LNCAP (cell line): ENCODE results near the gene SDHAF1.

ENCODE experiments used
- TF ChIP-seq, protein P1 (sequence below): fragments of 450-650 bp; IDR thresholded peaks from 2 replicates; pipeline ENCODE4 v1.5.1; 2017; ENCODE audit warnings: mild to moderate bottlenecking

The SDHAF1 gene

DNA sequence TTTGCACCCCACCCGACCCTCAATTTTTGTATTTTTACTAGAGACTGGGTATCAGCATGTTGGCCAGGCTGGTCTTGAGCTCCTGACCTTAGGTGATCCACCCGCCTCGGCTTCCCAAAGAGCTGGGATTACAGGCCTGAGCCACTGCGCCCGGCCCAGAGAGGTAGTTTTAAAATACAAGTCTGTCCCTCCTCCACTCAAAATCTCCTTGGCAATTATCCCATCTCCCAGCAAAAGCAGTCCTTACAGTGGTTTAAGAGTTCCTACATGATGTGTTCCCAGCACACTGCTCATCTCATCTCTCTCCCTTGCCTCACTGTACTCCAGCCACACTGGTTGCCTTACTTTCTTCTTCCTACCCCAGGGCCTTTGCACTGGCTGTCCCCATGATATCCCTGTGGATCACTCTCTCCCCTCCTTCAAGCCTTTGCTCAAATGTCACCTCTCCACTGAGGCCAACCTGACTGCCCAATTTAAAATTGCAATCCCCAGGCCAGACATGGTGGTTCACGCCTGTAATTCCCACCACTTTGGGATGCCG, 34.5 kb upstream of the SDHAF1 start:
- TF ChIP-seq, protein P1, sequence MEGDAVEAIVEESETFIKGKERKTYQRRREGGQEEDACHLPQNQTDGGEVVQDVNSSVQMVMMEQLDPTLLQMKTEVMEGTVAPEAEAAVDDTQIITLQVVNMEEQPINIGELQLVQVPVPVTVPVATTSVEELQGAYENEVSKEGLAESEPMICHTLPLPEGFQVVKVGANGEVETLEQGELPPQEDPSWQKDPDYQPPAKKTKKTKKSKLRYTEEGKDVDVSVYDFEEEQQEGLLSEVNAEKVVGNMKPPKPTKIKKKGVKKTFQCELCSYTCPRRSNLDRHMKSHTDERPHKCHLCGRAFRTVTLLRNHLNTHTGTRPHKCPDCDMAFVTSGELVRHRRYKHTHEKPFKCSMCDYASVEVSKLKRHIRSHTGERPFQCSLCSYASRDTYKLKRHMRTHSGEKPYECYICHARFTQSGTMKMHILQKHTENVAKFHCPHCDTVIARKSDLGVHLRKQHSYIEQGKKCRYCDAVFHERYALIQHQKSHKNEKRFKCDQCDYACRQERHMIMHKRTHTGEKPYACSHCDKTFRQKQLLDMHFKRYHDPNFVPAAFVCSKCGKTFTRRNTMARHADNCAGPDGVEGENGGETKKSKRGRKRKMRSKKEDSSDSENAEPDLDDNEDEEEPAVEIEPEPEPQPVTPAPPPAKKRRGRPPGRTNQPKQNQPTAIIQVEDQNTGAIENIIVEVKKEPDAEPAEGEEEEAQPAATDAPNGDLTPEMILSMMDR, result no peak

DNA sequence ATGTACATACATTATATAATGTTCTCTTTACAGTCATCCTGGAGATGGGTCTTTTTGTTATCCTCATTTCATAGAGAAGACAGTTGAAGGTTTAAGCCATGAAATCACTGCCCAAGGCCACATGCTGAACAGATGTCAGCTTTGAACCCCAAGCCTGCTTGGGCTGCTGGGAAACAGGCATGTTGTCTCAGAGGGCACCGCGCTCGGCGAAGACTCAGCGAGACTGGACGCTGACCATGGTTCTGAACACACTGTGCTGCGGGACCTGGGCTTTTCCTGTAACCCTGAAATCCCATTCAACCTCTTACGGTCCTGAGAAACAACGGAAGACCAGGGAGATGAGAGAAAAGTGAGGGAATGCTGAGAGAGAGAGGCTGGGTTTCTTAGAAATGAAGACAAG, 31.5 kb upstream of the SDHAF1 start:
- TF ChIP-seq, protein P1, result no peak

DNA sequence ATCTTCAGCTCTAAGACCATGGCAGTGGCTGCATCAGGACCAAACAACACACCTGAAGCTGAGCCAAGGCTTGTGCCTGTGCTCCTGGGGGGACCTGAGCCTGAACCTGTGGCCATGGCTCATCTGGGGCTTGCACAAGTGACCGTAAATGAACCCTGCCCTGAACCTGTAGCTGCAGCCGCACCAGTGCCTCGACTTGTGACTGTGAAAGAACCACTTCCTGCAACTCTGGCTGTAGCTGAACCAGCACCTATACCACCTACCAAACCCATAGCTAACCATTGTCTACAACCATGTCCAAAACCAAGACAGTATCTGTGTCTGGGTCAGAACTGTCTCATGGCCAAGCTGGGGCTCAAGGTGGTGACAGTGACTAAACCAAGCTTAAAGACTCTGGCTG, 28.2 kb upstream of the SDHAF1 start:
- TF ChIP-seq, protein P1, result no peak

DNA sequence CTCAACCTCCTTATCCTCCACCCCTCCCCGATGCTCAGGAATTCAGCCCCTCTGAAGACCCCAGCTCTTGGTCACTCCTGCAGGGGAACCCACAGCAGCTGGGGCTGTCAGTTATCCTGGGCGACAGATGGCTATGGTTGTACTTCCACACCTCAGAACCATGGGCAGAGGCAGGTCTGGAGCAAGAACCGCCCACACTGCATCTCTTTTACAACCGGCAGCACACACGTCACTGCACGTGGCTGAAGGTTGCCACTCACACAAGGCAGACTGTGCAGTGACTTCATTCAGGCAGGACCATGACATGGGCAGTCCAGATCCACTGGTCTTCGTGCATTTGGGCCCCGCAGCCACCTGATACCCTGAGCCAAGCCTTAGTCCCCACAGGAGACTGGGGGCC, 21.5 kb upstream of the SDHAF1 start:
- TF ChIP-seq, protein P1, result no peak

DNA sequence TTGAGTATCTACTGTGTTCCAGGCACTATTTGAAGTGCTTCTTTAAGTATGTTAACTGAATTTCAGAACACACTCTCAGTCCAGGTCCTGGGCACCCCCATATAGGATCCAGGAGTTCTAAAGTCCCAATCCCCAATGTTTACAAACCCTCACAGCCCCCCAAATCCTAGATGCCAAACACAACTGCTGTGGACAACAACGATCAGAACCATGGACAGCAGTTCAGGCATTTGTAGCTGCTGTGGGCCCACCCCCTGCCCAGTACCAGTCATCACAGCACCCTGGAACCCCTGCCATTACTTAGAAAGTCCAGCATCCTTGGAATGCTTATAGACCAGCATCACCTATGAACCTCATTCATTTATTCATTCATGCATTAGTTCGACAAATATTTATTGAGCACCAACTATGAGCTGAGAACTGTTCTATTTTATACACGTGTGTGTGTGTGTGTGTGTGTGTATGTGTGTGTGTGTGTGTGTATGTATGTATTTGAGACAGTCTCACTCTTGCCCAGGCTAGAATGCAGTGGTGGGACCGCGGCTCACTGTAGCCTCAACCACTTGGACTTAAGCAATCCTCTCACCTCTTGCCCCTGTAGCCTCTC, 19.3 kb upstream of the SDHAF1 start:
- TF ChIP-seq, protein P1, result no peak

DNA sequence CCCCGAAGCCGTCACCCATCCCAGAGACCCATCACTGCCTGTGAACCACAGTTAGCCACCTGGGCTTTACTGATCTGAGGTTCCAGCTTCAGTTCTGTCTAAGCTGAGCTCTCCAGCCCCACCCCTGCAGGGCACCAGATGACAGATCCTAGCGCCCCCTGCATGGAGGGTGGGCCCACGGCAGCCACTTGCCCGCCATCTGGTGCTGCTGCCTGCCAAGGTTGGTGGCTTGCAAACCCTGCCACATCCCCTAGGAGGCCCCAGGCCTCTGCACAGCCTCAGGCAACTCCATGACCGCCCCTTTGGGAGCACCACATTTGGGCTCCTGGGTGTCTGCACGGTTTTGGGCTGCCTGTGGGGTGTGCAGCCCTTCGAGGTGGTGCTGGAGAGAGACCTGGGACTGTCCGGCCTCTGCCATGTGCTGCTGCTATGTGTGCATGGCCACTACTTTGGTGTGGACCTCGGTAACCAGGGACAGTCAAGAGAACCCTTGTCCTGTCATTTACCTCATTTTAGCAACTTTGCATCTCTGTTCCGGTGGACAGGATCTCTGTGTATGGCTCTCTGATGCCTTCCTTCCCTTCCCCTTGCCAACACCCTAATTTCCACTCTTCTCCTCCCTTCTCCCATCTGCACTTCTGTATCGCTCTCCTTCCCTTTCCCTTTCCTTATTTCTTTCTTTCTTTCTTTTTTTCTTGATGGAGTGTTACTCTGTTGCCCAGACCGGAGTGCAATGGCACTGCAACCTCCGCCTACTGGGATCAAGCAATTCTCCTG, 17.4 kb upstream of the SDHAF1 start:
- TF ChIP-seq, protein P1, result no peak

DNA sequence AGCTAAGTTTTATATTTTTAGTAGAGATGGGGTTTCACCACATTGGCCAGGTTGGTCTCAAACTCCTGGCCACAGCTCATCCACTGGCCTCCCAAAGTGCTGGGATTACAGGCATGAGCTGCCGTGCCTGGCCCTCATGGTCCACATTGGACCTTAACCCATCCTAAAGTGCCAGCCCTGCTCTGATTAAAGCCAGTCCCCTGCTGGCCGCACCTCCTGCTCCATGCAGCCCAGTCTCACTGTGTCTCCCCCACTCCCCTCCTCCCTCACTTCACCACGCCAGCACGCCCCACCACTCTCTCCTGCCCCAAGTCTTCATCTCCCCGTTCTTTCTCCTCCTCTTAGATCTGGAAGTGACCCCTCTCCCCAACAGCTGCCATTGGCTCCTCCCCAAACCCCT, 16.7 kb upstream of the SDHAF1 start:
- TF ChIP-seq, protein P1, result no peak
